ENCODE measurements around the gene DLG2.

The DLG2 gene

DNA sequence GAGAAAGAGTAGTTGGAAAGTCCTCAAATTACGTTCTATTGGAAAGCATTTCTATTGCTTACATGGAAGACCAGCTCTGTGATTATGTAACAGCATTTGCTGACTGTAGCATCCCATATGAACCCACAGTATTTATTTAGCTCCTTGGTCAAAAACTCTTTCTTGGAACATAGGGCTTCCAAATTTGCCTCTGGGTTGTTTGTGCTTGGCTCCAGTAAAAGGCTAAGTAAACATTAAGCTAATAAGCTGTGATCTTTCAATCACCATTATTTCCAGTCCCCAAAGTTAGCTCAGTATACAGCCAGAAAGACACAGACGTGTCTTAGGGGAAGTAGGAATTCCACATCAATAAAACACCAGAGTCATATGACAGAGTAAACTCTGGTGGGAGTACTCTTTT lies 668.8 kb downstream of the DLG2 start:
- ChIA-PET CTCF (no interaction called here), POLR2A (no interaction called here)
- WGBS (ENCODE audit: insufficient coverage): 81% methylated on average over 2 of the region's 2 CpGs
- no peak for DNase-seq
- Histone ChIP-seq H3K4me3 (ENCODE audit: control insufficient read depth in 1 of 7, extremely low read depth in 1 of 7, insufficient read depth in 4 of 7, low read depth in 2 of 7, low read length in 6 of 7) (no peak overlapping the region), H3K36me3 (ENCODE audit: control insufficient read depth in 4 of 4, insufficient read depth in 4 of 4, low read length in 3 of 4) (no peaks in the 10 kb centered on the region), H3K27ac (ENCODE audit: insufficient read depth in 1 of 2, low read depth in 1 of 2, low read length in 2 of 2, poor library complexity in 1 of 2, severe bottlenecking in 2 of 2) (no peak overlapping the region), H3K4me1 (ENCODE audit: control extremely low read depth in 1 of 4, control insufficient read depth in 4 of 4, insufficient read depth in 4 of 4, low read length in 3 of 4) (no peaks in the 10 kb centered on the region), H3K9me3 (ENCODE audit: control extremely low read depth in 1 of 5, control insufficient read depth in 4 of 5, insufficient read depth in 2 of 5, low read depth in 1 of 5, low read length in 4 of 5) (no peaks in the 10 kb centered on the region), H3K27me3 (replicated peaks in 2 of 5; ENCODE audit: control insufficient read depth in 4 of 5, insufficient read depth in 5 of 5, low read length in 4 of 5) (no peaks in the 10 kb centered on the region)

- no peaks in the 10 kb centered on the region for H3K27me3 ChIP-seq (replicated peaks in 2 of 5; ENCODE audit: control insufficient read depth in 4 of 5, insufficient read depth in 5 of 5, low read length in 4 of 5)
- H3K36me3 ChIP-seq (ENCODE audit: control insufficient read depth in 4 of 4, insufficient read depth in 4 of 4, low read length in 3 of 4): no peaks in the 10 kb centered on the region
- H3K27ac ChIP-seq (ENCODE audit: insufficient read depth in 1 of 2, low read depth in 1 of 2, low read length in 2 of 2, poor library complexity in 1 of 2, severe bottlenecking in 2 of 2): no peak overlapping the region
- CTCF ChIA-PET: no interaction called here
- H3K4me1 ChIP-seq (ENCODE audit: control extremely low read depth in 1 of 4, control insufficient read depth in 4 of 4, insufficient read depth in 4 of 4, low read length in 3 of 4): no peaks in the 10 kb centered on the region
- WGBS (ENCODE audit: insufficient coverage): 100% methylated on average over 2 of the region's 4 CpGs
- peaks cover 0 to 13% (median 0%) of the 10 kb centered on the region in 5 experiments for H3K9me3 ChIP-seq (ENCODE audit: control extremely low read depth in 1 of 5, control insufficient read depth in 4 of 5, insufficient read depth in 2 of 5, low read depth in 1 of 5, low read length in 4 of 5)
- POLR2A ChIA-PET: no interaction called here
- H3K4me3 ChIP-seq (ENCODE audit: control insufficient read depth in 1 of 7, extremely low read depth in 1 of 7, insufficient read depth in 4 of 7, low read depth in 2 of 7, low read length in 6 of 7): no peak overlapping the region
- DNase-seq: no peak
Observed at GRCh38 chr11:84950569-84951270, 676.4 kb downstream of the DLG2 start.

GRCh38 chr11:84947970-84948580 lies 679.1 kb downstream of the DLG2 start:
- peaks cover 0 to 24% (median 2%) of the 10 kb centered on the region in 5 experiments for H3K9me3 ChIP-seq (ENCODE audit: control extremely low read depth in 1 of 5, control insufficient read depth in 4 of 5, insufficient read depth in 2 of 5, low read depth in 1 of 5, low read length in 4 of 5)
- POLR2A ChIA-PET: no interaction called here
- no peaks in the 10 kb centered on the region for H3K4me1 ChIP-seq (ENCODE audit: control extremely low read depth in 1 of 4, control insufficient read depth in 4 of 4, insufficient read depth in 4 of 4, low read length in 3 of 4)
- no peaks in the 10 kb centered on the region for H3K36me3 ChIP-seq (ENCODE audit: control insufficient read depth in 4 of 4, insufficient read depth in 4 of 4, low read length in 3 of 4)
- no peak overlapping the region for H3K27ac ChIP-seq (ENCODE audit: insufficient read depth in 1 of 2, low read depth in 1 of 2, low read length in 2 of 2, poor library complexity in 1 of 2, severe bottlenecking in 2 of 2)
- no peaks in the 10 kb centered on the region for H3K27me3 ChIP-seq (replicated peaks in 2 of 5; ENCODE audit: control insufficient read depth in 4 of 5, insufficient read depth in 5 of 5, low read length in 4 of 5)
- H3K4me3 ChIP-seq (ENCODE audit: control insufficient read depth in 1 of 7, extremely low read depth in 1 of 7, insufficient read depth in 4 of 7, low read depth in 2 of 7, low read length in 6 of 7): no peak overlapping the region
- 50% methylated on average over 1 of the region's 3 CpGs for WGBS (ENCODE audit: insufficient coverage)
- no peak for DNase-seq
- CTCF ChIA-PET: no interaction called here

DNA sequence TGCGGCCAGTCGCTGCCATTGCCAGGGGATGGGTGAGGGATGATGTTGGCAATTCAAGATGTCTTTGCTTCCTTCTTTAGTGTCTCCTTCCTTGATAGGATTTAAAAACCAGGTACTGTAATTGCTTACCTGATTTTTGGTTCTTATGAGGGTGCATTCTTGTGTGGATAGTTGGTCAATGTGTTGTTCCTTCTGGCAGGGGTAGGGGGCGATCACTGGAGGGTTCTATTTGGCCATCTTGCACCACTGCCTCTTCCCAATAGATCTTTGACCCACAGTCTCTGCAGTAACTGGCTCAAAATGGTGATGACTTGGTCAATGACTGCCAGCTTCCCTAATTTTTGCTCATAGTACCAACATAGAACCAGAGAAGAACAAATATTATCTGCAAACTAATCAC lies 680.1 kb downstream of the DLG2 start:
- Histone ChIP-seq H3K36me3 (ENCODE audit: control insufficient read depth in 4 of 4, insufficient read depth in 4 of 4, low read length in 3 of 4) (no peaks in the 10 kb centered on the region), H3K4me3 (ENCODE audit: control insufficient read depth in 1 of 7, extremely low read depth in 1 of 7, insufficient read depth in 4 of 7, low read depth in 2 of 7, low read length in 6 of 7) (no peak overlapping the region), H3K4me1 (ENCODE audit: control extremely low read depth in 1 of 4, control insufficient read depth in 4 of 4, insufficient read depth in 4 of 4, low read length in 3 of 4) (no peaks in the 10 kb centered on the region), H3K27me3 (replicated peaks in 2 of 5; ENCODE audit: control insufficient read depth in 4 of 5, insufficient read depth in 5 of 5, low read length in 4 of 5) (no peaks in the 10 kb centered on the region), H3K27ac (ENCODE audit: insufficient read depth in 1 of 2, low read depth in 1 of 2, low read length in 2 of 2, poor library complexity in 1 of 2, severe bottlenecking in 2 of 2) (no peak overlapping the region), H3K9me3 (ENCODE audit: control extremely low read depth in 1 of 5, control insufficient read depth in 4 of 5, insufficient read depth in 2 of 5, low read depth in 1 of 5, low read length in 4 of 5) (peaks cover 0 to 24% (median 2%) of the 10 kb centered on the region in 5 experiments)
- WGBS (ENCODE audit: insufficient coverage): 94% methylated on average over 2 of the region's 3 CpGs
- POLR2A ChIA-PET: no interaction called here
- CTCF ChIA-PET: no interaction called here
- DNase-seq: no peak

- Histone ChIP-seq H3K27me3 (replicated peaks in 2 of 5; ENCODE audit: control insufficient read depth in 4 of 5, insufficient read depth in 5 of 5, low read length in 4 of 5) (no peaks in the 10 kb centered on the region), H3K4me1 (ENCODE audit: control extremely low read depth in 1 of 4, control insufficient read depth in 4 of 4, insufficient read depth in 4 of 4, low read length in 3 of 4) (no peaks in the 10 kb centered on the region), H3K36me3 (ENCODE audit: control insufficient read depth in 4 of 4, insufficient read depth in 4 of 4, low read length in 3 of 4) (no peaks in the 10 kb centered on the region), H3K9me3 (ENCODE audit: control extremely low read depth in 1 of 5, control insufficient read depth in 4 of 5, insufficient read depth in 2 of 5, low read depth in 1 of 5, low read length in 4 of 5) (no peaks in the 10 kb centered on the region), H3K4me3 (ENCODE audit: control insufficient read depth in 1 of 7, extremely low read depth in 1 of 7, insufficient read depth in 4 of 7, low read depth in 2 of 7, low read length in 6 of 7) (no peak overlapping the region), H3K27ac (ENCODE audit: insufficient read depth in 1 of 2, low read depth in 1 of 2, low read length in 2 of 2, poor library complexity in 1 of 2, severe bottlenecking in 2 of 2) (no peak overlapping the region)
- POLR2A ChIA-PET: no interaction called here
- no peak for DNase-seq
- no CpG with 5 or more reads among the region's 1 CpG for WGBS (ENCODE audit: insufficient coverage)
- CTCF ChIA-PET: no interaction called here
Observed at GRCh38 chr11:84930863-84931262, 696.3 kb downstream of the DLG2 start.

DNA sequence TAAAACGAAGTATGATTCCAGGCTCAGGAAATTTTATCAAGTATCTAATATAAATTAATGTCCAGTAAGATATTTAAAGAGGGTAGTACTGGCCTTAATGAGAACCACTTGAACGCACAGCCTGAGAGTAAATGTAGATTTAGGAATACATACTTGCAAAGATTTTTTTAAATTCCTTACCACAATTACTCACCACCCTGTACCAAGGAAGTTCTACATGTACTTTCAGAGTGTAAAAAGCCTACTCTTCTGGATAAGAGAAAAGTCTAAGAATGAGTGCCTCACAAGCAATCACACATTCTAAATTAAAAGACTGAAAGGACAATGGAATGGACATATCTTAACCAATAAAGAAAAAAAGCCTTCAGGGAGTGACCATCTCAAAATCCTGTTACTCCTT lies 697.4 kb downstream of the DLG2 start:
- Histone ChIP-seq H3K27me3 (replicated peaks in 2 of 5; ENCODE audit: control insufficient read depth in 4 of 5, insufficient read depth in 5 of 5, low read length in 4 of 5) (peaks cover 0 to under 1% (median 0%) of the 10 kb centered on the region in 5 experiments), H3K4me3 (ENCODE audit: control insufficient read depth in 1 of 7, extremely low read depth in 1 of 7, insufficient read depth in 4 of 7, low read depth in 2 of 7, low read length in 6 of 7) (no peak overlapping the region), H3K4me1 (ENCODE audit: control extremely low read depth in 1 of 4, control insufficient read depth in 4 of 4, insufficient read depth in 4 of 4, low read length in 3 of 4) (no peaks in the 10 kb centered on the region), H3K27ac (ENCODE audit: insufficient read depth in 1 of 2, low read depth in 1 of 2, low read length in 2 of 2, poor library complexity in 1 of 2, severe bottlenecking in 2 of 2) (no peak overlapping the region), H3K36me3 (ENCODE audit: control insufficient read depth in 4 of 4, insufficient read depth in 4 of 4, low read length in 3 of 4) (no peaks in the 10 kb centered on the region), H3K9me3 (ENCODE audit: control extremely low read depth in 1 of 5, control insufficient read depth in 4 of 5, insufficient read depth in 2 of 5, low read depth in 1 of 5, low read length in 4 of 5) (no peaks in the 10 kb centered on the region)
- ChIA-PET CTCF (no interaction called here), POLR2A (no interaction called here)
- WGBS (ENCODE audit: insufficient coverage): no CpG with 5 or more reads among the region's 2 CpGs
- DNase-seq: no peak

GRCh38 chr11:84924154-84924692 lies 702.9 kb downstream of the DLG2 start:
- Histone ChIP-seq H3K36me3 (ENCODE audit: control insufficient read depth in 4 of 4, insufficient read depth in 4 of 4, low read length in 3 of 4) (no peaks in the 10 kb centered on the region), H3K27ac (ENCODE audit: insufficient read depth in 1 of 2, low read depth in 1 of 2, low read length in 2 of 2, poor library complexity in 1 of 2, severe bottlenecking in 2 of 2) (no peak overlapping the region), H3K27me3 (replicated peaks in 2 of 5; ENCODE audit: control insufficient read depth in 4 of 5, insufficient read depth in 5 of 5, low read length in 4 of 5) (peaks cover 0 to 10% (median 6%) of the 10 kb centered on the region in 5 experiments), H3K9me3 (ENCODE audit: control extremely low read depth in 1 of 5, control insufficient read depth in 4 of 5, insufficient read depth in 2 of 5, low read depth in 1 of 5, low read length in 4 of 5) (no peaks in the 10 kb centered on the region), H3K4me3 (ENCODE audit: control insufficient read depth in 1 of 7, extremely low read depth in 1 of 7, insufficient read depth in 4 of 7, low read depth in 2 of 7, low read length in 6 of 7) (no peak overlapping the region), H3K4me1 (ENCODE audit: control extremely low read depth in 1 of 4, control insufficient read depth in 4 of 4, insufficient read depth in 4 of 4, low read length in 3 of 4) (no peaks in the 10 kb centered on the region)
- POLR2A ChIA-PET: no interaction called here
- 71% methylated on average over 4 of the region's 4 CpGs for WGBS (ENCODE audit: insufficient coverage)
- no peak for DNase-seq
- CTCF ChIA-PET: no interaction called here

Data from common myeloid progenitor, CD34-positive (primary cell).